H9 (cell line): ENCODE results near the gene NPFFR2. TPM values are rescaled to one million over a fixed set of nuclear protein-coding genes. Genes with fewer than 3 reads are reported as not detected.

Source experiments
- DNase-seq: peaks from one replicate; pipeline ENCODE4 v3.0.0-alpha.2; 2017
- H2AFZ ChIP-seq: one replicate; pipeline ENCODE4 v1.6.1; 2013; ENCODE audit warnings: mild to moderate bottlenecking, low read length, control low read depth, moderate library complexity
- H2AK5ac ChIP-seq: 2 replicates; pipeline ENCODE4 v1.6.1; 2013; ENCODE audit warnings: low read length, control low read depth, mixed read lengths; ENCODE audit not compliant: insufficient read length
- H2BK120ac ChIP-seq: one replicate; pipeline ENCODE4 v1.6.1; 2013; ENCODE audit warnings: low read depth, mild to moderate bottlenecking, low read length, control low read depth, inconsistent platforms; ENCODE audit not compliant: poor library complexity, severe bottlenecking
- H2BK12ac ChIP-seq: 2 replicates; pipeline ENCODE4 v1.6.1; 2013; ENCODE audit warnings: low read length, control low read depth, mixed read lengths, low read depth; ENCODE audit not compliant: insufficient read length
- H2BK15ac ChIP-seq: 2 replicates; pipeline ENCODE4 v1.6.1; 2013; ENCODE audit warnings: low read depth, low read length, control low read depth
- H2BK20ac ChIP-seq: one replicate; pipeline ENCODE4 v1.6.1; 2013; ENCODE audit warnings: low read depth, mild to moderate bottlenecking, low read length, control low read depth, inconsistent platforms; ENCODE audit not compliant: poor library complexity, severe bottlenecking
- H2BK5ac ChIP-seq: 2 replicates; pipeline ENCODE4 v1.6.1; 2013; ENCODE audit warnings: low read length, control low read depth, mixed read lengths; ENCODE audit not compliant: insufficient read length
- H3K14ac ChIP-seq: 2 replicates; pipeline ENCODE4 v1.6.1; 2013; ENCODE audit warnings: low read length, control low read depth; ENCODE audit not compliant: insufficient read depth
- H3K18ac ChIP-seq: 2 replicates; pipeline ENCODE4 v1.6.1; 2013; ENCODE audit warnings: low read depth, mild to moderate bottlenecking, mixed read lengths, low read length, control low read depth; ENCODE audit not compliant: insufficient read length
- H3K23ac ChIP-seq: 2 replicates; pipeline ENCODE4 v1.6.1; 2013; ENCODE audit warnings: low read length, control low read depth, mixed read lengths, low read depth; ENCODE audit not compliant: insufficient read length
- H3K23me2 ChIP-seq: 2 replicates; pipeline ENCODE4 v1.6.1; 2013; ENCODE audit warnings: low read depth, mild to moderate bottlenecking, mixed read lengths, low read length, control low read depth; ENCODE audit not compliant: insufficient read length, poor library complexity, severe bottlenecking
- H3K27ac ChIP-seq: 2 replicates; pipeline ENCODE4 v1.5.1; 2013; ENCODE audit warnings: low read length, control low read depth, mixed read lengths, low read depth; ENCODE audit not compliant: insufficient read length
- H3K27me3 ChIP-seq: 2 replicates; pipeline ENCODE4 v1.6.1; 2013; ENCODE audit warnings: low read length, control low read depth, inconsistent platforms; ENCODE audit not compliant: insufficient read depth
- H3K4ac ChIP-seq: 2 replicates; pipeline ENCODE4 v1.6.1; 2013; ENCODE audit warnings: low read depth, mild to moderate bottlenecking, control low read depth, inconsistent platforms, low read length, moderate library complexity
- H3K4me1 ChIP-seq: 2 replicates; pipeline ENCODE4 v1.6.1; 2013; ENCODE audit warnings: low read length, control low read depth, inconsistent platforms; ENCODE audit not compliant: insufficient read depth
- H3K4me2 ChIP-seq: 2 replicates; pipeline ENCODE4 v1.6.1; 2013; ENCODE audit warnings: low read length, control low read depth, mixed read lengths; ENCODE audit not compliant: insufficient read length, insufficient read depth
- H3K56ac ChIP-seq: 2 replicates; pipeline ENCODE4 v1.6.1; 2013; ENCODE audit warnings: low read depth, mild to moderate bottlenecking, mixed read lengths, low read length, control low read depth; ENCODE audit not compliant: insufficient read length
- H3K79me1 ChIP-seq: 2 replicates; pipeline ENCODE4 v1.6.1; 2013; ENCODE audit warnings: low read depth, mild to moderate bottlenecking, moderate library complexity, low read length, control low read depth, inconsistent platforms; ENCODE audit not compliant: insufficient read depth, poor library complexity, severe bottlenecking
- H3K79me2 ChIP-seq: 2 replicates; pipeline ENCODE4 v1.6.1; 2013; ENCODE audit warnings: low read length, control low read depth, inconsistent platforms; ENCODE audit not compliant: insufficient read depth
- H3K9ac ChIP-seq: 2 replicates; pipeline ENCODE4 v1.6.1; 2013; ENCODE audit warnings: low read length, control low read depth, mixed read lengths; ENCODE audit not compliant: insufficient read length; ENCODE audit errors: extremely low read depth
- H3K9me3 ChIP-seq: one replicate; pipeline ENCODE4 v1.6.1; 2013; ENCODE audit warnings: low read depth, low read length, inconsistent platforms; ENCODE audit not compliant: control insufficient read depth
- H3T11ph ChIP-seq: one replicate; pipeline ENCODE4 v1.6.1; 2013; ENCODE audit warnings: mild to moderate bottlenecking, low read length, control low read depth, inconsistent platforms
- H4K20me1 ChIP-seq: one replicate; pipeline ENCODE4 v1.6.1; 2013; ENCODE audit not compliant: control insufficient read depth, insufficient read length, insufficient read depth
- H4K5ac ChIP-seq: 2 replicates; pipeline ENCODE4 v1.6.1; 2013; ENCODE audit warnings: low read depth, mild to moderate bottlenecking, mixed read lengths, low read length, control low read depth; ENCODE audit not compliant: insufficient read length
- H4K8ac ChIP-seq: replicated peaks from 2 replicates; pipeline ENCODE4 v1.6.1; 2013; ENCODE audit warnings: low read length, control low read depth, mixed read lengths, low read depth; ENCODE audit not compliant: insufficient read length
- H4K91ac ChIP-seq: 2 replicates; pipeline ENCODE4 v1.6.1; 2013; ENCODE audit warnings: low read depth, mild to moderate bottlenecking, moderate library complexity, mixed read lengths, low read length, control low read depth; ENCODE audit not compliant: insufficient read length
- H3K27ac Mint-ChIP-seq, 3 experiments: 2 replicates in 2 of 3; 3 replicates in 1 of 3; pipeline ENCODE4 v1.8.0; 2020 to 2021; ENCODE audit warnings: mixed read lengths in 3 of 3, mild to moderate bottlenecking in 1 of 3, moderate library complexity in 1 of 3
- H3K27me3 Mint-ChIP-seq: 2 replicates; pipeline ENCODE4 v1.8.0; 2021; ENCODE audit warnings: low read depth, mild to moderate bottlenecking, moderate library complexity, mixed read lengths
- H3K36me3 Mint-ChIP-seq, 3 experiments: 2 replicates in 2 of 3; 3 replicates in 1 of 3; pipeline ENCODE4 v1.8.0; 2020 to 2021; ENCODE audit warnings: low read depth in 3 of 3, mixed read lengths in 3 of 3; ENCODE audit not compliant: insufficient read depth in 1 of 3
- H3K4me1 Mint-ChIP-seq, 2 experiments: 2 replicates each; pipeline ENCODE4 v1.8.0; 2020; ENCODE audit warnings: mixed read lengths in 2 of 2
- H3K4me3 Mint-ChIP-seq, 2 experiments: 2 replicates in 1 of 2; 3 replicates in 1 of 2; pipeline ENCODE4 v1.8.0; 2020 to 2021; ENCODE audit warnings: mild to moderate bottlenecking in 2 of 2, mixed read lengths in 2 of 2, moderate library complexity in 1 of 2
- H3K9me3 Mint-ChIP-seq, 2 experiments: 2 replicates in 1 of 2; 3 replicates in 1 of 2; pipeline ENCODE4 v1.8.0; 2020; ENCODE audit warnings: mild to moderate bottlenecking in 2 of 2, mixed read lengths in 2 of 2, moderate library complexity in 1 of 2
- WGBS: extraction: QIAGEN DNeasy Blood & Tissue Kit; methylation state at CpG from one replicate; pipeline ENCODE4 v1.1.7; 2013; ENCODE audit warnings: missing lambda C conversion rate, low lambda C conversion rate, mixed read lengths; ENCODE audit not compliant: insufficient read length; ENCODE audit errors: extremely low coverage; 5-methylcytosine and 5-hydroxymethylcytosine counted together
- total RNA-seq: library from RNA; stranded (reverse); gene quantifications from 2 replicates; pipeline ENCODE4 v1.2.1, GENCODE V29; 2021
- TF ChIP-seq, protein P1 (sequence below): fragments of 200-600 bp; sonication (generic); conservative IDR thresholded peaks from 3 replicates; pipeline ENCODE4 v1.8.0; 2021; ENCODE audit warnings: antibody characterized with exemption, mild to moderate bottlenecking

Gene NPFFR2
- total RNA-seq, 1 experiment from 2014 or later = 7.3 TPM

DNA sequence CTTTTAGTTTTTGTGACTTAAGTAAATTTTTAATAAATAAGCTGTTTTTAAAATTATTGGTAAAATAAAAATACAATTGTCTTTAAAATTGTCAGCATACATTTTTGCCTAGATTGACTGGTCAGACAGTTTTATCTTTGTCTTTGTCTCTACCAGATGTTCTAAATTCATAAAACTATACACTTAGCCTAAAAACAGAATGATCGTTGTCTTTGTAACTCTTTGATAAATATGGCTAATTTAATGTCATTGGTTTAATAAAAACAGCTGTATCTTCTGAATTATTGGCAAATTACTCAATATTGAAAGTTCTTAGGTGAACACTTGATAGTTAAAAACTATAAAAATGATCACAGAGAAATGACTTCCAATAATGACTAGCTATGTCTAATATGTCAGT is 36.5 kb upstream of the NPFFR2 start:
- Mint-ChIP-seq H3K27ac (no peak overlapping the region), H3K4me1 (no peaks in the 10 kb centered on the region), H3K27me3 (no peaks in the 10 kb centered on the region), H3K36me3 (peaks cover 27 to 52% (median 35%) of the 10 kb centered on the region in 3 experiments), H3K4me3 (no peak overlapping the region), H3K9me3 (peaks cover 32 to 47% of the 10 kb centered on the region in 2 experiments)
- Histone ChIP-seq H3K23ac (no peak overlapping the region), H3K56ac (no peak overlapping the region), H2BK20ac (no peak overlapping the region), H3K23me2 (no peaks in the 10 kb centered on the region), H2BK12ac (no peak overlapping the region), H3K9ac (no peak overlapping the region), H4K20me1 (no peaks in the 10 kb centered on the region), H3T11ph (no peak overlapping the region), H4K91ac (no peak overlapping the region), H2BK15ac (no peak overlapping the region), H3K9me3 (peaks cover 8% of the 10 kb centered on the region), H2BK5ac (no peak overlapping the region), H2AFZ (no peak overlapping the region), H3K27me3 (no peaks in the 10 kb centered on the region), H2AK5ac (no peak overlapping the region), H3K79me1 (no peaks in the 10 kb centered on the region), H3K18ac (no peak overlapping the region), H4K8ac (no peak overlapping the region), H3K4me1 (no peaks in the 10 kb centered on the region), H3K4ac (no peak overlapping the region), H3K27ac (no peak overlapping the region), H3K79me2 (no peaks in the 10 kb centered on the region), H3K14ac (no peak overlapping the region), H3K4me2 (no peak overlapping the region), H2BK120ac (no peak overlapping the region), H4K5ac (no peak overlapping the region)
- DNase-seq = no peak
- TF ChIP-seq, protein P1, sequence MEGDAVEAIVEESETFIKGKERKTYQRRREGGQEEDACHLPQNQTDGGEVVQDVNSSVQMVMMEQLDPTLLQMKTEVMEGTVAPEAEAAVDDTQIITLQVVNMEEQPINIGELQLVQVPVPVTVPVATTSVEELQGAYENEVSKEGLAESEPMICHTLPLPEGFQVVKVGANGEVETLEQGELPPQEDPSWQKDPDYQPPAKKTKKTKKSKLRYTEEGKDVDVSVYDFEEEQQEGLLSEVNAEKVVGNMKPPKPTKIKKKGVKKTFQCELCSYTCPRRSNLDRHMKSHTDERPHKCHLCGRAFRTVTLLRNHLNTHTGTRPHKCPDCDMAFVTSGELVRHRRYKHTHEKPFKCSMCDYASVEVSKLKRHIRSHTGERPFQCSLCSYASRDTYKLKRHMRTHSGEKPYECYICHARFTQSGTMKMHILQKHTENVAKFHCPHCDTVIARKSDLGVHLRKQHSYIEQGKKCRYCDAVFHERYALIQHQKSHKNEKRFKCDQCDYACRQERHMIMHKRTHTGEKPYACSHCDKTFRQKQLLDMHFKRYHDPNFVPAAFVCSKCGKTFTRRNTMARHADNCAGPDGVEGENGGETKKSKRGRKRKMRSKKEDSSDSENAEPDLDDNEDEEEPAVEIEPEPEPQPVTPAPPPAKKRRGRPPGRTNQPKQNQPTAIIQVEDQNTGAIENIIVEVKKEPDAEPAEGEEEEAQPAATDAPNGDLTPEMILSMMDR = no peak
- no CpG with 5 or more reads among the region's 1 CpG for WGBS
